SW480 (cell line): ENCODE results near the gene TMED4.

Experiments used
- DNase-seq: peaks from one replicate; pipeline ENCODE4 v3.0.0-alpha.2; 2016; ENCODE audit warnings: low spot score

TMED4 gene

DNA sequence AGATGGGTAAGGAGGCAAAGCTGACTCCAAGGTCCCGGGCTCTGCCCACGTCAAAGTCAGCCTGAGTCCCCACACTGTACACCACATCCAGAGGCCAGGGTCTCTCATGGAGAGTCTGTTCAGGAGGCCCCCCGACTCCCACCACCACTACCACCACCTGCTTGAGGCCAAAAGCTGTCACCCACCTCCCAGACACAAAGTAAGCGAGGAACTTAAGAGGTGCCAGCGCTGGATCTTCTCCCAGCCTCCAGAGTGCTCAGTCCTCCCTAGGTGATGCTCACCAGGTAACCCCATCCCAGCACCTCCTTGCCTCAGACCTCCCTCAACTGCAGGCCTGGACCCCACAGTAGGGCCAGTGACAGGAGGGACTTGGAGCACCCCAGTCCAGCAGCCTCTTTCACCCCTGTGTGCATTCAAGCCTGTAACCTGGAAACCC lies 41.4 kb downstream of the TMED4 start:
- DNase-seq, result no peak

DNA sequence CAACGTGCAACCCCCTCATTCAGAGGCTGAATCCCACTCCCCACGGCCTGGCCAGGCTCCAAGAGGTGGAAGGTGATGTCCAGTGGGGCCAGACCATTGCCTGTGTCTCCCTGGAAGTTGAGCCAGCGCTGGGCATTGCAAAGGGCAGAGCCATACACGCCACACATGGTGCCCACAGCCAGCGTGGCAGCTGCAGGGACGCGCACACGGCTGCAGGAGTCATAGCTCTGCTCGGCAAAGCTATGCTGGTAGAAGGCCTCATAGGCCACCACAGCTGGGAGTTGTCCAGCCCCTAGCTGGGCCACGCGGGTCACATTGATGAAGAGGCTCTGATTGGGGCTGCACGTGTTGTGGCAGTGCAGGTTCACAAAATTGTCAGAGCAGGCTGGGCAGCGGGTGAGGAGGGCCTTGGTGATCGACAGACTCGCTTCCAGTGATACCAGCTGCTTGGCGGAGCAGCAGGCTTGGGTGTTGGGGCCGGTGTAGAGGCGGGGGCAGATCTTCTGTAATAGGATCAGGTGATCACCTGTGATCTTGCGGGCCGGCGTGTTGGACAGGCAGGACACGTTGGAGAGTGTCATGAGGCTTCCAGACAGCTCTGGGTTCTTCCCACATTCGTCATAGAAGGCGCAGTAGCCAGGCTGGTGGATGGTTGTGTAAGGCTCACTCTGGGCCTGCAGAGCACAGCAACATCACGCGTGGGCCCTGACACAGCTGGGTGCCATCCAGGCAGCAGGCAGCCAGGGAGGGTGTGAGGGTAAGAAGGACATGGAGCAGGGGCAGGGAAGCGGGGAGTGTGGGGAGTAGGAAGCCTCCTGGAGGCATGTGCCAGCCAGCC lies 42.1 kb downstream of the TMED4 start:
- DNase-seq, result no peak

- no peak for DNase-seq
Observed at GRCh38 chr7:44538798-44539668, 43.0 kb downstream of the TMED4 start.

GRCh38 chr7:44538093-44538797 lies 43.8 kb downstream of the TMED4 start:
- DNase-seq, result no peak

- no peak for DNase-seq
Observed at GRCh38 chr7:44537442-44537841, 44.6 kb downstream of the TMED4 start.

DNA sequence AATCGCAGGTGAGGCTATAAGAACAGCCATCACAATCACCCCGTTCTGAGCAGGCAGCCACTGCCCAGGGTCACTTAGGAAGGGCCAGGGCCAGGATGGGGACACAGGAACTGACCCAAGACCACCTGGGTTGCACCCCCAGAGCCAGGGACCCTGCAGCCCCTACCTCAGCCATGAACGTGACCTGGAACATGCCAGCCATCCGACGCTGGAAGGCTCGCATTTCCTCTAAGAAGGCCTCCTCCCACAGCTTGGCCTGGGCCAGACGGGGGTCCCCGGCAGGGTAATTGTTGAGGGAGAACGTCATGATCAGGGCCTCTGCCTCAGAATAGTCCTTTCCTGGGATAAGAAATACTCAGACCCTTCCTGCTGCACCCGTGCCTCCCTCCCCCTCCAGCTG lies 45.9 kb downstream of the TMED4 start:
- DNase-seq, result no peak

DNA sequence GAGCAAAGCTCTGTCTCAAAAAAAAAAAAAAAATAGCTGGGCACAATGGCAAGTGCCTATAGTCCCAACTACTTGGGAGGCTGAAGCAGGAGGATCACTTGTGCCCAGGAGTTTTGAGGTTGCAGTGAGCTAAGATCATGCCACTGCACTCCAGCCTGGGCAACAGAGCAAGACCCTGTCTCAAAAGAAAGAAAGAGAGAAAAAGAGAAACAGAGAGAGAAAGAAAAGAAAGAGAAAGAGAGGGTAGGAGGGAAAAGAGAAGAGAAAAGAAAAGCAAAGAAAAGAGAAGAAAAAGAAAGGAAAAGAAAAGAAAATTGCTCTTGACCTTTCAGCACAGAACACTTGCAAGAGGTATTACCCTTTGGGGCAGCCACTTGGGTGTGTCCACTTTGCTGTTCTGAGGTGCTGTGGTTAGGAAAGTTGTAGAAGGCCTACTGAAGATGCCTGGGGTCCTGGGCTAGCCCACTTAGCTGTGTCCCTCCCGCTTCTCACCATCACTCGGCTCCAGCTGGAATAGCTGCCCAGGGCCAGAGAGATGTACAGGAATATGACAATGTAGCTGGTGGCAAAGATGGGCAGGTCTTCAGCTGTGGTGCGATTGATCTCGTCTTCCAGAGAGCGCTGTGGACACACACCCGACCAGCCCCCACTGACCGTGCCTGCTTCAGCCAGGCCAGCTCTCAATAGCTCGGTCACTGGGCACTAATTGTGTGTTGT lies 46.5 kb downstream of the TMED4 start:
- no peak for DNase-seq

DNA sequence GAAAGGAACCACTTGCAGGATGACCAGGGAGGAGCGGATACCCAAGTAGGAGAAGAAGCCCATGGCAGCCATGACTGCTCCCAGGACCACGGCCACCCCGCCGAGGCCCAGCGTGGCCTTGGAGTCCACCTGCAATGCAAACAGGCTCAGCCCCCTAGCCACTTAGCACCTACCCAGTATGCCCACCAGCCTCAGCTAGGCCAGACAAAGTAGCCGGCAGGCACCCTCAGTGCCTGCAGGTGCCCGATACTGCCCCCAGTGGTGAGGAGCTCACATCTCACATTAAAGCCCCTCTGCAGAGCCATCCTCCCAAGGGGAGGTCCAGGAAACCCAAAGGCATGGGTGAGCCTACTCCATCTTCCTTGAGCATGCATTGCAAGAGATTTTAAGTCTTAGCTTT lies 47.5 kb downstream of the TMED4 start:
- peak; percentile 60 for DNase-seq

DNA sequence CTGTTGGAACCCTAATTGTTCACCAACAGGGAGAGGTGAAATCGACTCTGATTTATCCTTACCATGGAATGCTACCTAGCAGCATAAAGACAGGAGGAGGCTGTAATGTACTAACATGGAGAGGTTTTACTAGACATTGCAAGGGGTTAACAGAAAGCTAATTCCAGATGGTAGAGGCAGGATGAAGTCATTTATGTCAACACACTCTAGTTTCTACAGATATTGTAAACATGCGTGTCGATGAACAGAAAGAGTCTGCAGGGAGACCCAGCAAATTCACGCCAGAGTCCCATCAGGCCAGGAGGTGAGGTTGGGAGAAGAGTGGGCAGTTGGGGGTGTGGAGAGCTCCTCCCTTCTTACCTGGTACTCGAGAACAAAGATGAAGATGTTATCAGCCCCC lies 47.9 kb downstream of the TMED4 start:
- DNase-seq, result no peak

GRCh38 chr7:44533301-44534055 lies 48.6 kb downstream of the TMED4 start:
- DNase-seq, result no peak

DNA sequence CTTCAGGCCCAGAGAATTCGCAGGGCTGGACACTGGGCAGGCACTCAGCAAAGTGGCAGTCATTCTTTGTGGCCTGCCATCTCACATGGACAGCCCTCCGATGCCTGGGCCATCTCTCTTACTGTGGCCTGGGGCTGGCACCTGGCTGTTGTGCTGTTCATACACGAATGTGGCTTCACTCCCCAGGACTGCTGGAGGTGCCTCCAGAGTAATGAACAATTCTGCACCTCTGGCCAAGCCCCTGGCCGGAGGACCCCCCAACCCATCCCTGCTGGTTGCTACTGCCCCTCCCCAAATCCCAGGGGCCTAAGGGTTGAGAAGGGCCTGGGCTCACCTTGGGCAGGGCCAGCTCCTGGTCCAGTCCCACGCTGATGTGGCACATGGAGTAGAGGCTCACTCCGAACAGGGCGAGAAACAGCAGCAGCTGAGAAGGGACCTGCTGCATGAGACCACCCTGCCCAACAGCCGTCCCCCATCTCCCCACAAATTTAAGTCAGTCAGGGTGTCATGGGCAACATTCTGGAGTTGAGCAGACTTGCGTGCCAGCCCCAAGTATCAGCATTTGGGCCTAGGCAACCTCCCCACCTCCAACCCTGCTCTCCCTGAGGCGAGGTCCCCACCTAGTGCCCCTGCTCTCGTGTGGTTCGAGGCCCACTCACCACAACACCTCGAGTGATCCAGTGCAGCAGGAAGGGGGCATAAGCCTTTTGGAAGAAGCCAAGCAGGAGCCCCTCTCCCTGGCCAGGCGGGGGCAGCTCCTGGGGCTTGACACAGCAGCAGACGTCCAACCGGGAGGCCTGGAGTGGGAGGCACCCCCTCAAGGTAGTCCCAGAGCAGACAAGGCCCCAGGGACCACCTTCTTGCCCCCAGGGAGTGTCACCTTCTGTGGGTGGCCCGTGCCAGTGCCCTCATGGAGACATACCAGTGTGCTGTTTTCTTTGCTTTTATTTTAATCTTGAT lies 50.3 kb downstream of the TMED4 start:
- no peak for DNase-seq

- DNase-seq, result peak; percentile 46
Observed at GRCh38 chr7:44530990-44531389, 51.0 kb downstream of the TMED4 start.
